ENCODE measurements around the gene CSRNP2. TPM values are rescaled to one million over a fixed set of nuclear protein-coding genes. Genes with fewer than 3 reads are reported as not detected.
"Not testable (repeated sequence)": the region's sequence is repeated elsewhere in the genome, so short reads cannot be mapped to it uniquely, and the experiment has no call there.

Gene CSRNP2
- total RNA-seq, 3 donors from 2014 or later (not counting 1 experiment from before 2014, with no cell fraction given): 21.3 to 31.7 (median 25.1) TPM

- Mint-ChIP-seq H3K4me3 (no peak overlapping the region), H3K36me3 (no peaks in the 10 kb centered on the region), H3K27ac (peak overlapping the region in 1 of 2 donors; percentile 83), H3K27me3 (ENCODE audit: low read depth in 2 of 2) (no peaks in the 10 kb centered on the region), H3K4me1 (peaks cover 29 to 34% of the 10 kb centered on the region in 2 donors), H3K9me3 (no peaks in the 10 kb centered on the region)
- DNase-seq: no peak
- H3K27ac ChIP-seq (ENCODE audit: low read length): no peak overlapping the region
- TF ChIP-seq, protein P1, sequence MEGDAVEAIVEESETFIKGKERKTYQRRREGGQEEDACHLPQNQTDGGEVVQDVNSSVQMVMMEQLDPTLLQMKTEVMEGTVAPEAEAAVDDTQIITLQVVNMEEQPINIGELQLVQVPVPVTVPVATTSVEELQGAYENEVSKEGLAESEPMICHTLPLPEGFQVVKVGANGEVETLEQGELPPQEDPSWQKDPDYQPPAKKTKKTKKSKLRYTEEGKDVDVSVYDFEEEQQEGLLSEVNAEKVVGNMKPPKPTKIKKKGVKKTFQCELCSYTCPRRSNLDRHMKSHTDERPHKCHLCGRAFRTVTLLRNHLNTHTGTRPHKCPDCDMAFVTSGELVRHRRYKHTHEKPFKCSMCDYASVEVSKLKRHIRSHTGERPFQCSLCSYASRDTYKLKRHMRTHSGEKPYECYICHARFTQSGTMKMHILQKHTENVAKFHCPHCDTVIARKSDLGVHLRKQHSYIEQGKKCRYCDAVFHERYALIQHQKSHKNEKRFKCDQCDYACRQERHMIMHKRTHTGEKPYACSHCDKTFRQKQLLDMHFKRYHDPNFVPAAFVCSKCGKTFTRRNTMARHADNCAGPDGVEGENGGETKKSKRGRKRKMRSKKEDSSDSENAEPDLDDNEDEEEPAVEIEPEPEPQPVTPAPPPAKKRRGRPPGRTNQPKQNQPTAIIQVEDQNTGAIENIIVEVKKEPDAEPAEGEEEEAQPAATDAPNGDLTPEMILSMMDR (IDR thresholded peaks at IDR 0.05): no peak
- H3K4me3 ChIP-seq (ENCODE audit: low read length): no peak overlapping the region
- no peak for ATAC-seq
- no peaks in the 10 kb centered on the region for H3K27me3 ChIP-seq (ENCODE audit: control insufficient read depth, insufficient read depth, low read length)
- peaks cover 20% of the 10 kb centered on the region for H3K4me1 ChIP-seq (ENCODE audit: control insufficient read depth, insufficient read depth, low read length)
- no peaks in the 10 kb centered on the region for H3K36me3 ChIP-seq (ENCODE audit: control insufficient read depth, insufficient read depth, low read length)
- no peaks in the 10 kb centered on the region for H3K9me3 ChIP-seq (ENCODE audit: control insufficient read depth, insufficient read depth, low read length)
- WGBS (ENCODE audit: insufficient coverage): no CpG with 5 or more reads among the region's 2 CpGs
- intact Hi-C loops (cut with micrococcal nuclease): loop anchor here (10.0 kb wide), 1 partner anchor 95 kb away; a partner anchor contains a TSS
Measured at GRCh38 chr12:51019927-51020326, 63.5 kb downstream of the CSRNP2 start.

- Mint-ChIP-seq H3K36me3 (no peaks in the 10 kb centered on the region), H3K27ac (no peak overlapping the region), H3K9me3 (no peaks in the 10 kb centered on the region), H3K4me1 (peaks cover 19 to 24% of the 10 kb centered on the region in 2 donors), H3K27me3 (ENCODE audit: low read depth in 2 of 2) (no peaks in the 10 kb centered on the region), H3K4me3 (no peak overlapping the region)
- H3K4me3 ChIP-seq (ENCODE audit: low read length): no peak overlapping the region
- peak in 1 of 2 donors; percentile 9 for DNase-seq
- no peaks in the 10 kb centered on the region for H3K9me3 ChIP-seq (ENCODE audit: control insufficient read depth, insufficient read depth, low read length)
- no peaks in the 10 kb centered on the region for H3K36me3 ChIP-seq (ENCODE audit: control insufficient read depth, insufficient read depth, low read length)
- TF ChIP-seq, protein P1 (IDR thresholded peaks at IDR 0.05): no peak
- H3K27me3 ChIP-seq (ENCODE audit: control insufficient read depth, insufficient read depth, low read length): no peaks in the 10 kb centered on the region
- ATAC-seq: no peak
- H3K27ac ChIP-seq (ENCODE audit: low read length): no peak overlapping the region
- intact Hi-C loops (cut with micrococcal nuclease): no loop called here
- WGBS (ENCODE audit: insufficient coverage): 80% methylated on average over 1 of the region's 2 CpGs
- H3K4me1 ChIP-seq (ENCODE audit: control insufficient read depth, insufficient read depth, low read length): peaks cover 13% of the 10 kb centered on the region
Measured at GRCh38 chr12:51018956-51019355, 64.4 kb downstream of the CSRNP2 start.

DNA sequence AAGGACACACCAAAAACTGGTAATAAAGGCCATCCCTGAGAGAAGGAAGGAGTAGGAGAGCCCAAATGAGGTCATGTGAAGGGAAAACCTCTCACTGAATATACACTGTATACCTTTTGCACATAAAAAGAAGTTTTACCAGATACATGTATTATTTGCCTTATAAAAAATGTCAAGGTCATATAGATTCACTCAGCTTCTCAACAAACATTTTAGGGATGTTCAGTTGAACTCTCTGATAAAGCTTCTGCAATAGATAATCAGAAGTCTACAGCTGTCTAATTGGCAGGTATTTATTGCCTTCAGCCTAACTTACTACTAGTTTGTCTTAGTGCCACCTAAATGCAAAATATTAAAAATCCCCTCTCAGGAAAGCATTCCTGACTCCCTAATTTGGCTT is 65.9 kb downstream of the CSRNP2 start:
- no peaks in the 10 kb centered on the region for H3K36me3 Mint-ChIP-seq
- H3K27ac Mint-ChIP-seq: no peak overlapping the region
- H3K4me3 Mint-ChIP-seq: no peak overlapping the region
- ATAC-seq (no peak), DNase-seq (no peak)
- H3K4me1 Mint-ChIP-seq: peaks cover 18 to 19% of the 10 kb centered on the region in 2 donors
- no peaks in the 10 kb centered on the region for H3K27me3 ChIP-seq (ENCODE audit: control insufficient read depth, insufficient read depth, low read length)
- H3K4me1 ChIP-seq (ENCODE audit: control insufficient read depth, insufficient read depth, low read length): peaks cover 13% of the 10 kb centered on the region
- TF ChIP-seq, protein P1 (IDR thresholded peaks at IDR 0.05): no peak
- no peaks in the 10 kb centered on the region for H3K27me3 Mint-ChIP-seq (ENCODE audit: low read depth in 2 of 2)
- no peak overlapping the region for H3K4me3 ChIP-seq (ENCODE audit: low read length)
- H3K9me3 Mint-ChIP-seq: no peaks in the 10 kb centered on the region
- intact Hi-C loops (cut with micrococcal nuclease): no loop called here
- no peak overlapping the region for H3K27ac ChIP-seq (ENCODE audit: low read length)
- H3K36me3 ChIP-seq (ENCODE audit: control insufficient read depth, insufficient read depth, low read length): no peaks in the 10 kb centered on the region
- H3K9me3 ChIP-seq (ENCODE audit: control insufficient read depth, insufficient read depth, low read length): no peaks in the 10 kb centered on the region

DNA sequence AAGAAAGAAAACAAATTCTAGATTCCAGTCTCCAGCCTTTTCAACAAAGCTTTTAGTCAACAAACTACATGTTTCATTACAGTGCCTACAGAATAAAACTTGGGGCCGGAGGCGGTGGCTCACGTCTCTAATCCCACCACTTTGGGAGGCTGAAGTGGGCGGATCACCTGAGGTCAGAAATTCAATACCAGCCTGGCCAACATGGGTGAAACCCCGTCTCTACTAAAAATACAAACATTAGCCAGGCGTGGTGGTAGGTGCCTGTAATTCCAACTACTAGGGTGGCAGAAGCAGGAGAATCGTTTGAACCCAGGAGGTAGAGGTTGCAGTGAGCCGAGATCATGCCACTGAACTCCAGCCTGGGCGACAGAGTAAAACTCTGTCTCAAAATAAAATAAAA is 68.9 kb downstream of the CSRNP2 start:
- H3K4me3 ChIP-seq (ENCODE audit: low read length); ATAC-seq; H3K36me3 Mint-ChIP-seq; H3K27ac Mint-ChIP-seq; H3K4me1 Mint-ChIP-seq; H3K9me3 Mint-ChIP-seq; H3K27me3 ChIP-seq (ENCODE audit: control insufficient read depth, insufficient read depth, low read length); DNase-seq; H3K36me3 ChIP-seq (ENCODE audit: control insufficient read depth, insufficient read depth, low read length); H3K27me3 Mint-ChIP-seq (ENCODE audit: low read depth in 2 of 2); H3K4me1 ChIP-seq (ENCODE audit: control insufficient read depth, insufficient read depth, low read length); intact Hi-C loops (cut with micrococcal nuclease); H3K9me3 ChIP-seq (ENCODE audit: control insufficient read depth, insufficient read depth, low read length); H3K27ac ChIP-seq (ENCODE audit: low read length); H3K4me3 Mint-ChIP-seq: not testable (repeated sequence)
- 92% methylated on average over 7 of the region's 9 CpGs for WGBS (ENCODE audit: insufficient coverage)

All from natural killer cell (primary cell).